NCI-H226 (cell line): Measurements from ENCODE around the gene FHOD3.

Experiments used
- DNase-seq: peaks from one replicate; pipeline ENCODE4 v3.0.0-alpha.2; 2015

Gene FHOD3

GRCh38 chr18:36769172-36769571, 471.7 kb downstream of the FHOD3 start:
- no peak for DNase-seq

DNA sequence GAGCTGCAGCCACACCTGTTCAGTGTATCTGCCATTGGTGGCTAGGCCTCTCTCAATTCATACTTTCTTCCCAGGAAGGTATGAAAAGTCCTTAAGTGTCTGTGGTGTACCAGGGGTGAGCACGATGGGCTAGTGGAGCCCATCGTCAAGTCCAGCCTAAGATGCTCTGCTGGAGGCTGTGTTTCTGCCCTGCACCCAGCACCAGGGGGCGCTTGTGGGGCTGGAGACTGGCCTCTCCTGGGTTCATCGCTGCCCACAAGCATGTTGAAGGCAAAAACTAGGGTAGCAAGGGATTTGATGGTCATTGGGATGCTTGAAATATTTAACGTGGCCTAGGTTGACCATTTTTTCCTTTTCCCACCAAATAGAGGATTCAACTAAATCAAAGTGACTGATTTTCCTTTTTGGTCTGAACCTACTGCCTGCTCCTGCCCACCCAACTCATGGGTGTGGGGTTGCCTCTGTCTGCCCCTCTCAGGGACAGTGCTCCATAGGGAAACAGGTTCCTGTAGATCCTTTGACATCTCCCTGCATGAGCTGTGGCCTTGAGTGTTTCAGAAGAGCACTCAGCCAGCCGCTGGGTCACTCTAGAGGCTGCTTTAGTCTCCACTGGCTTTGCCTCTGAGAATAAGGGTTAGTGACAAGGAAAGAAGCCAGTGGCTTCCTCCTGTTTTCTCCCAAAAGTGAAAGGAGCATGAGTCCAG, 472.2 kb downstream of the FHOD3 start:
- DNase-seq: no peak

DNA sequence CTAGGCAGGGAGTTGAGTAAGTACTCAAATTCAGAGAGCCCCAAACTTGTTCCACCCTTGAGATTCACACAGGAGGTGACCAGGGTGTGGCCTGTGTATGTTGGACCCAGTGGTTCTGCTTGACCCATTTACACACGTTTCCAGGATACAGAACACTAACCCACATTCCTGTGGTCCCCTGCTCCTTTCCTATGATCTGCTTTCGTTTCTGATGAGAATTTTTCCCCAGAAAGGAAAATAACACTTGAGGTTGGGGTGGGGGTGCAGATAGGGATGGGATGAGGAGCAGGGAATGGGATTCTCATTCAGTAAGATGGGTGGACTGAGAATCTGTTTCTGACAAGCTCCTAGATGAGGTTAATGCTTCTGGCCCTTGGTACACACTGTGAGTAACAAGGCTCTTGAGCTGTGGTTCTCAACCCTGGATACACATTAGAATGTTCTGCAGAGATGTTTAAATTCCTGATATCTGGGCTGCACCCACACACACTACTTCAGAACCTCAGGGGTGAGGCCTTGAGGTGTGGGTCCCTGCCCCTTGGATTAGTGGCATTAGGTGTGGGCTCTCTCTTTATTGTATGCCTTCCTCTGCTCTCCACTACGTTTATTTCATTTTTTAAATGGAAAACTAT, 472.9 kb downstream of the FHOD3 start:
- no peak for DNase-seq

DNA sequence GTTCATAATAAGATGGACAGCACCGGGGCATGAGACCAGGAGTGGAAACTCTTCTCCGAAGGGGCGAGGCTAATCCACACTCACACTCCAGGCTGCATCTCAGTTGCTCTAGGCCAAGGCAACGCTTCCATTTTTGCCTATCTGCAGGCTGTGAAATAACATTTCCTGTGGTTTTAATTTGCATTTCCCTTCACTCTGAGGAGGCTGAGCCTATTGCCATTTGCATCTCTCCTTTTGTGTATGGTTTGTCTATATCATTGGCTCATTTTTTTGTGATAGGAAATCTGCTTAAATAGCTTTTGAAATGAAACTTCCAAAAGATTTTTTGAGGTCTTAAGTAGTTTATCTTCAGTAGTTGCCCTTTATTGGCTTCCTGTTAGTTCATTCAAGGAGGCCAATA, 473.7 kb downstream of the FHOD3 start:
- DNase-seq: no peak

DNA sequence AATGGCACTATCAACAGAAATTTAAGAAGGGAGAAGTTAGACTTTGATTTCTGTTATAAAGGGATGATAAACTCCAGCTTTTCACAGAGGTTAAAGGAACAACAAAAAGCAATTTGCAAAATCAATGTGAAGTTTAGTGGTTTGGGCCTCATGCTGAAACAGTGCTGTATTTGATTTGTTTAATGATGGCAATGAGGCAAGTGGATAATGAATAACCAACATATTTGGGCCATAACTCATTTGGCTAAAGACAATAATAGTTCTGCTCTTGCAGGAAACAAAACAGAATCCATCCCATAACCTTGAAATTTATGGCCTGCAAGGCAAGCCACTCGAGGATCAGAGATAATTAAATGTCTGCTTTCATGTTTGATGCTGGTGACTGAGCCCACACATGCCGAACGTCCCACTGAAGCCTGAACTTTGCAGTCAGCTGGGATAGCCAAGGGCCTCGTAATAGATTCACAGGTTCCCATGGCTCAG, 474.8 kb downstream of the FHOD3 start:
- DNase-seq: no peak

- DNase-seq: no peak
These were observed 477.9 kb downstream of the FHOD3 start for GRCh38 chr18:36775396-36775795.

DNA sequence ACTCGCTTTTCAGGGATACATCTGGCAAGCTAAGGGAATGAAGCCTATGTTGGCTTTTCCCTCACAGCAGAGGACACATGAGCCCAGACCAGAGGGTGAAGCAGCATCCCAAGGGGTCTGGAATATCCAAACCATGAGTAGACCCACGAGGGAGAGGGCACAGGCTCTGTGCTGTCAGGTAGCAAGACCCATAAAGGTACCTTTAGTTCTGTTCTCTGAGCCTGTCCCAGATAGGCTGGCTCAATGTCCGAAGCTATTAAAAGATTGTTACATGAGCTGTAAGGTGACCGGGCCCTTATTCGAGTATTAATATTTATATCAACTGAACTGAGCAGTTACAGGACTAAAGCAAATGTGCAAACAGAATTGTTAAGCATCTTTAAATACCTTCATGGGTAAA, 479.1 kb downstream of the FHOD3 start:
- DNase-seq: no peak

GRCh38 chr18:36777566-36777965, 480.1 kb downstream of the FHOD3 start:
- no peak for DNase-seq

DNA sequence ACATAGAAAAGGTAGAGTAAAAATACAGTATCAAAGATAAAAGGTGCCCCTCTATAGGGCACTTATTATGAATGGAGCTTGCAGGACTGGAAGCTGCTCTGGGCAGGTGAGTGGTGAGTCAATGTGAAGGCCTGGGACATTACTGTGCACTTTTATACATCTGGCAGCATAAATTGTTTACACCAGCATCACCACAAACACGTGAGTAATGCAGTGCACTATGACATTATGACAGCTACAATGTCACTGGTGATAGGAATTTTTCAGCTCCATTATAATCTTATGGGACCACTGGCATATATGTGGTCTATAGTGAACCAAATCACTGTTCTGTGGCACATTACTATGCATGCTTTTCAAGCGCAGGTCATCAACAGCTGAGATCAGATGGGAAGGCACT, 483.2 kb downstream of the FHOD3 start:
- no peak for DNase-seq

GRCh38 chr18:36782710-36783109, 485.2 kb downstream of the FHOD3 start:
- DNase-seq: no peak

GRCh38 chr18:36783792-36784191, 486.3 kb downstream of the FHOD3 start:
- DNase-seq: no peak

DNA sequence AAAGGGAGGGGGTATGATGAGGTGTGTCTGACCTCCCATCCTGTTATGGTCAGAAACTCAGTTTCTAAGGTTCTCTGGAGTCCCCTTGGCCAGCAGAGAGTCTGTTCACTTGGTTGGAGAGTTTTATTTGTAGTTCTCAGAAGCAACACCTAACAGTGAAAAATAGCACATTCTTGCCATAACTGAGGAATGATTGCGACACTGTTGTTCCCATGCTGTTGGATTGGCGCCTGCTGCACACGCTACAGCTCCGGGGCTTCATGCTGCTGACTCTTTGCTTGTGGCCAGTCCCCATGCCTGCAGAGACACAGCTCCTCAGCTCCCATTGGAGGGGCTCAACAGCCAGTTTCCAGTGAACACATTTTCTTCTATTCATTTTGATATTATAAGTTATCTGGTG, 489.2 kb downstream of the FHOD3 start:
- DNase-seq: peak; percentile 32

- no peak for DNase-seq
These were observed 495.2 kb downstream of the FHOD3 start for GRCh38 chr18:36792634-36793283.

DNA sequence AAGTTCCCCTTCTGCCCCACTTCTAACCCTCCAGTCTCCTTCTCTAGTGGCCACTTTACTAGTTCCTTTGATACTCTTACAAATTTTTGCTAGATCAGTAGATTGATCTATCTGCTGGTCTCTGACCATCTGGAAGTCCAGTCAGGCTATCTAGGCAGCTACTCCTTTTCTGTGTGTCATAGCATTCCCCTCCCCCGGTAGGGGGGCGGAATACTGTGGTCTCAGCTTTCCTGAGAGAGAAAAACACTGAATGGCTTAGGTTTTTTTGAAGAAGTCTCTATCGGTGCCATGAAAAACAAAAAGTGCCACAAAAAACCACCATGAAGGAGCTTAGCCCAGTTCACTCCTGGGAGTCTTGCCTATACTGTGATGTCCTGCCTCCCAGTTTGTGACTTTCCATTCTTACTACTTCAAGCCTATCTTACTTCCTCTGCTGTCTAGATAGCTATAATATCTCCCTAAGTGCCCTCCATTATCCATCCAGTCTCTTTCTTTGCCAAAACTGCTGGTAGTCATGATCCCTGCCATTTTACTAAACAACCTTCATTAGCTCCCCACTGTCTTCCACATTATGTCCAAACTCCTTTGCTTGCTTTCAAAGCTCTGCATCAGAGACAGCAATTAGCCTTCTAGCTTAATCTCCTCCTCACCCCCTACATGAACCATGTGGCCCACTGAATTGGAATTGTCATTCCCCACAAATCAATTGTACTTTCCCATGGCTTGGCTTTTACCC, 501.4 kb downstream of the FHOD3 start:
- DNase-seq: no peak

DNA sequence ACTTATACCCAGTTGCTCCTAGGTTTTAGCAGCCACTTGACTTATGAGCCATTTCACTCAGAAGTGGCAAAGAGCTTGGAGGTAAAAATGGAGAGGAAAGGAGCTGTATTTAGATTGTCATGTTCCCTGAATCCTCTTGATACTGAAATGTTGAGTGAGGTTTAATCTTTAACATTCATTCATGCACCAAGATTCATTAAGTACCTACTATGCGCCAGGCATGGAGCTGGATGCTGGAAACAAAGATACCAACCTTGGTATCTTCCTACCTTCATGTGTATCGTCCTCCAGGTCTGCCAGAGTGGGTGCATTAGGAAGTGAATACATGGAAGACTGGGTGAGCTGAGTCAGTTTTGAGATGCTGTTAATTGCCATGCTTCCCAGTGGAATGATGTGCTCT, 507.6 kb downstream of the FHOD3 start:
- DNase-seq: no peak

DNA sequence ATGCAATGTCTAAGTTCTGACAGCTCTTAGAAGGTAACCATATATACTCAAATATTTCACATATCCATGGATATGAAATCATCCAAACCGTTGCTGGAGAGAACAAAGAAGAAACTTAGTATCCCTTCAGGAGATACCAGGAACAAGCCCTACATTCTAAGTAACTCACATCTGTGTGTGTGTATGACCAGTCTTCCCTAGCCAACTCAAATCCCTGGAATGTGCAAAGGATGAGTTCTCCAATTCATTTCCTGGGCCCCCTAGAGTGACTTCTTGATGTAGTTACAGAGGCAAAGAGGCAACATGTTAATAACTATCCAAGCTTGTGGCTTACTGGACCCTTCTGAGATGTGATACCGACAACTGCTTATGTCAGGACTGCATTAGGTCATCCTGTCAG, 511.2 kb downstream of the FHOD3 start:
- peak; percentile 25 for DNase-seq

DNA sequence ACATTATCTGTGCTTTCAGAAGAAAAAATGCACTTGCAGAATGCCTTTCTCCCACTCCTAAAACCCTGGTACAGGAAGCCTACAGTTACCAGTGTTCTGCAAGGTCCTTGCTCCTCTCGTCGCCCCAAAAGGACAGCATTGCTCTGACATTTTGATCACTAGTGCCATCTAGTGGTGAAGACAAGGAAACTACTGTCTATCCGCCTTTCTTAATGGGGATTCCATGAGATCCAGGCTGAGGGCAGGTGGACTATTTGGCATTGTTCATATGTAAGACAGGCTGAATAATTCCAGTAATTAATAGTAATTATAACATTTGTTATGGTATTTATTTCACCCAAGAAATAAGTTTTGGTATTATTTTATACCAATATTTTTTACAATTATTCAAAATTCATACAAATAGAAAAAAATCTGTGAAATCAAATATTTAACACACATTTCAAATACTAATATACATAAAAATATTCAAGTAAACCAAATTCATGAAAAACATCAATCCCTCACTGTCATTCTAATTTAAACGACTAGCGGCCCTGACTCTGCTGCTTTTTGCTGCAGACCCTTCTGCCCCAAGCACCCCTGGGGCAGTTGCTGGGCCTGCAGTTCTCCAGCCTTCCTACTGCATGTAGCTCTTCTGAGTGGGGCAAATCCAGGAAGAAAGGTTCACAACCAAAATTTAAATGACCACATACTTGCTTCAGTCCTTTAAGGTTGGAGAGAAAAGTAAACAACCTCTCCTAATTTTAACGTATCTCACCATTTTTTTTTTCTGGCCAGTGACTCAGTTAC, 512.3 kb downstream of the FHOD3 start:
- no peak for DNase-seq

GRCh38 chr18:36811430-36811829, 513.9 kb downstream of the FHOD3 start:
- no peak for DNase-seq

DNA sequence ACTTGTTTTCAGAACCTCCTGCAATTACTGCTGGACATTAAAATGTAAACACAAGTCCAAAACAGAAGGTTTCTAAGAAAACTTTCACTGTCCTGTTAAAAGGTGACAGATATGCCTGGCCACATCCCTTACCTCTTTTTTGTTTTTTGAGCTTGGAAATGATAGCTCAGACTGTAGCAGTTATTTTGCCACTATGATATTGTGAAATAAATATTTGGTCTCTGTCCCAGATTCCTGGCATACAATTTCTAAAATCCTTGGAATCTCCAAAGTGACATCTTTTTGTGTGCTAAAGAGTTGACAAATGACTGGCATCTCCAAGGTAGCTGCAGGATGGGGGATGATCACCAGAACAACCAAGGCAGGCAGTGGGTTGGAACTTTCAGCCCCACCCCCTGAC, 514.4 kb downstream of the FHOD3 start:
- DNase-seq: no peak

DNA sequence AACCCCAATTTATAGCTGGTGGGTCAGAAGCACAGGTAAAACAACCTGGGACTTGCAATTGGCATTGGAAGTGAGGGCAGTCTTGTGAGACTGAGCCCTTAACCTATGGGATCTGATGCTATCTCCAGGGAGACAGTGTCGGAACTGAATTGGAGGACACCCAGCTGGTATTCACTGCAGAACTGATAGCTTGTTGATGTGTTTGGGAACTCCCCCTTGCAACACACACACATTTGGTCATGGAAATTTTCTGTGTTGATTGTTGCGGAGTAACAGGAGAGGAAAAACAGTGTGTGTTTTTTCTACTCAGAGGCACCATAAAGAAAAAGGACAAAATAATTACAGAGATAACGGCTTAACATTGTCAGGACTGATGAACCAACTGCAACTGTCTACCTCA, 515.2 kb downstream of the FHOD3 start:
- no peak for DNase-seq

GRCh38 chr18:36813101-36813775, 515.7 kb downstream of the FHOD3 start:
- DNase-seq: no peak

GRCh38 chr18:36813824-36814223, 516.3 kb downstream of the FHOD3 start:
- DNase-seq: no peak
